Esophagus muscularis mucosa (tissue), 3 donors: ENCODE data around the gene DNM3.

Source experiments
- EP300 ChIP-seq: sonication (generic); formaldehyde crosslinking; IDR thresholded peaks from one replicate; pipeline ENCODE4 v1.6.1; 2017; ENCODE audit warnings: antibody characterized with exemption
- TF ChIP-seq, protein P1 (sequence below), 3 experiments: fragments of 200-600 bp in 2 of 3; fragments of 450-650 bp in 1 of 3; sonication (generic) in 2 of 3; IDR thresholded peaks; one replicate each; pipeline ENCODE4 v1.5.1; 2017 to 2019; ENCODE audit warnings: antibody characterized with exemption in 3 of 3, mild to moderate bottlenecking in 2 of 3, moderate library complexity in 1 of 3

DNA sequence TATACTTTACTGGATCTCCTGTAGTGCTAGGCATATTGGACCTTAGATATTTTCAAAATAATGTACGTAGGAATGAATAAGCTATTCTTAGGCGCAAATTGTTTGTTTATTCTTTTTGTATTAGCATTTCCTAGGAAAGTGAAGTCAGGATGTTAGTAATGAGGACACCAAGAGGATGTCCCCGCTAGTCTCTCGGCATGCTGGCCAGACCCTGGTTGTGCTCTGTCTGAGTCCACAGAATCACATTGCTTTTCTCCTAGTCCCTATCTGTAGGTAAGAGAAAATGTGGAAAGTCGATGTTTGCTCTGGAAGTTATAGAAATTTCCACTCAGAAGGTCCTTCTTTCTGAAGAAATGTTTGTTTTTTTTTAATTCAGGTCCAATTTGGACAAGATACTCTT is 31.1 kb downstream of the DNM3 start:
- TF ChIP-seq, protein P1, sequence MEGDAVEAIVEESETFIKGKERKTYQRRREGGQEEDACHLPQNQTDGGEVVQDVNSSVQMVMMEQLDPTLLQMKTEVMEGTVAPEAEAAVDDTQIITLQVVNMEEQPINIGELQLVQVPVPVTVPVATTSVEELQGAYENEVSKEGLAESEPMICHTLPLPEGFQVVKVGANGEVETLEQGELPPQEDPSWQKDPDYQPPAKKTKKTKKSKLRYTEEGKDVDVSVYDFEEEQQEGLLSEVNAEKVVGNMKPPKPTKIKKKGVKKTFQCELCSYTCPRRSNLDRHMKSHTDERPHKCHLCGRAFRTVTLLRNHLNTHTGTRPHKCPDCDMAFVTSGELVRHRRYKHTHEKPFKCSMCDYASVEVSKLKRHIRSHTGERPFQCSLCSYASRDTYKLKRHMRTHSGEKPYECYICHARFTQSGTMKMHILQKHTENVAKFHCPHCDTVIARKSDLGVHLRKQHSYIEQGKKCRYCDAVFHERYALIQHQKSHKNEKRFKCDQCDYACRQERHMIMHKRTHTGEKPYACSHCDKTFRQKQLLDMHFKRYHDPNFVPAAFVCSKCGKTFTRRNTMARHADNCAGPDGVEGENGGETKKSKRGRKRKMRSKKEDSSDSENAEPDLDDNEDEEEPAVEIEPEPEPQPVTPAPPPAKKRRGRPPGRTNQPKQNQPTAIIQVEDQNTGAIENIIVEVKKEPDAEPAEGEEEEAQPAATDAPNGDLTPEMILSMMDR (IDR thresholded peaks at IDR 0.05) = no peak
- no peak for TF ChIP-seq EP300
